Adipose tissue (tissue), 3 donors: ENCODE results near the gene SNTG2. TPM values are rescaled to one million over a fixed set of nuclear protein-coding genes. Genes with fewer than 3 reads are reported as not detected.
"Not testable (repeated sequence)": the region's sequence is repeated elsewhere in the genome, so short reads cannot be mapped to it uniquely, and the experiment has no call there.

Experiments
- H3K27ac ChIP-seq: one replicate; pipeline ENCODE4 v1.5.1; 2013; ENCODE audit warnings: low read depth, low read length
- WGBS, 3 donors: extraction: QIAGEN DNeasy Blood & Tissue Kit; methylation state at CpG; one replicate each; pipeline ENCODE4 v1.1.7; 2013; 5-methylcytosine and 5-hydroxymethylcytosine counted together
- polyA plus RNA-seq, 3 donors: library from polyadenylated mRNA; stranded (reverse); fragments of 200-250 nt; gene quantifications; one replicate each; pipeline ENCODE4 v1.2.3, GENCODE V29; 2013
- donor health status: healthy with polysubstance abuse.
- donor health status: Bipolar disorder and iron deficiency.
- donor health status: healthy.

SNTG2 gene
- polyA plus RNA-seq, 3 donors = 0.56 to 2.8 (median 2.7) TPM

GRCh38 chr2:1387954-1388725, 437.5 kb downstream of the SNTG2 start:
- not testable (repeated sequence) for H3K27ac ChIP-seq
- 67 to 81% (median 76%) methylated on average over 16 to 18 of the region's 18 CpGs for WGBS, 3 donors

- 83 to 92% (median 85%) methylated on average over 6 of the region's 6 CpGs for WGBS, 3 donors
- not testable (repeated sequence) for H3K27ac ChIP-seq
Measured at GRCh38 chr2:1390118-1390517, 439.5 kb downstream of the SNTG2 start.

- WGBS, 3 donors = 53 to 91% (median 86%) methylated on average over 2 of the region's 2 CpGs
- H3K27ac ChIP-seq = no peak overlapping the region
Measured at GRCh38 chr2:1393321-1393720, 442.7 kb downstream of the SNTG2 start.

GRCh38 chr2:1394709-1395408, 444.2 kb downstream of the SNTG2 start:
- WGBS, 3 donors = 87 to 90% (median 89%) methylated on average over 7 of the region's 7 CpGs
- H3K27ac ChIP-seq = no peak overlapping the region

GRCh38 chr2:1397350-1397749, 446.7 kb downstream of the SNTG2 start:
- 64 to 80% (median 66%) methylated on average over 4 of the region's 4 CpGs for WGBS, 3 donors
- no peak overlapping the region for H3K27ac ChIP-seq

GRCh38 chr2:1398191-1398590, 447.5 kb downstream of the SNTG2 start:
- no peak overlapping the region for H3K27ac ChIP-seq
- WGBS, 3 donors = 84 to 88% (median 88%) methylated on average over 7 of the region's 7 CpGs

- 65 to 86% (median 69%) methylated on average over 8 of the region's 8 CpGs for WGBS, 3 donors
- H3K27ac ChIP-seq = no peak overlapping the region
Measured at GRCh38 chr2:1400943-1401735, 450.5 kb downstream of the SNTG2 start.

GRCh38 chr2:1402064-1402463, 451.4 kb downstream of the SNTG2 start:
- H3K27ac ChIP-seq = no peak overlapping the region
- 75 to 83% (median 83%) methylated on average over 9 of the region's 9 CpGs for WGBS, 3 donors

- no peak overlapping the region for H3K27ac ChIP-seq
- 89 to 94% (median 94%) methylated on average over 12 of the region's 12 CpGs for WGBS, 3 donors
Measured at GRCh38 chr2:1403565-1403964, 452.9 kb downstream of the SNTG2 start.

- H3K27ac ChIP-seq = no peak overlapping the region
- WGBS, 3 donors = 73 to 90% (median 81%) methylated on average over 1 of the region's 1 CpG
Measured at GRCh38 chr2:1405124-1405523, 454.5 kb downstream of the SNTG2 start.

- WGBS, 3 donors = 55 to 74% (median 66%) methylated on average over 3 of the region's 3 CpGs
- no peak overlapping the region for H3K27ac ChIP-seq
Measured at GRCh38 chr2:1405967-1406366, 455.3 kb downstream of the SNTG2 start.

GRCh38 chr2:1406434-1406833, 455.8 kb downstream of the SNTG2 start:
- 65 to 87% (median 71%) methylated on average over 2 of the region's 2 CpGs for WGBS, 3 donors

GRCh38 chr2:1407950-1408675, 457.5 kb downstream of the SNTG2 start:
- 69 to 88% (median 69%) methylated on average over 16 of the region's 16 CpGs for whole genome bisulfite sequencing, 3 donors

More at GRCh38 chr2:1406434-1406833, 455.8 kb downstream of the SNTG2 start:
- H3K27ac ChIP-seq = no peak overlapping the region

GRCh38 chr2:1413156-1413710, 462.6 kb downstream of the SNTG2 start, which contains the start of gene TPO:
TSS of gene TPO (plus strand) at chr2:1413463. CDS start at chr2:1414409, 946 bp downstream.
- H3K27ac ChIP-seq = no peak within 1 kb of the TSS
- WGBS, 3 donors = 79 to 90% (median 88%) methylated on average over 15 of the region's 15 CpGs

More at GRCh38 chr2:1407950-1408675, 457.5 kb downstream of the SNTG2 start:
- H3K27ac ChIP-seq = no peak overlapping the region

- WGBS, 3 donors = 79 to 82% (median 81%) methylated on average over 13 of the region's 13 CpGs
Measured at GRCh38 chr2:1414121-1414520, 463.5 kb downstream of the SNTG2 start.

GRCh38 chr2:1414901-1415300, 464.3 kb downstream of the SNTG2 start:
- 60 to 90% (median 85%) methylated on average over 11 of the region's 11 CpGs for WGBS, 3 donors
- not testable (repeated sequence) for H3K27ac ChIP-seq

More at GRCh38 chr2:1414121-1414520, 463.5 kb downstream of the SNTG2 start:
- H3K27ac ChIP-seq = no peak overlapping the region

- WGBS, 3 donors = 62 to 90% (median 88%) methylated on average over 5 to 6 of the region's 6 CpGs
- no peak overlapping the region for H3K27ac ChIP-seq
Measured at GRCh38 chr2:1415501-1415900, 464.9 kb downstream of the SNTG2 start.
